LHCN-M2 (cell line): ENCODE measurements around the gene NFATC1. TPM values are rescaled to one million over a fixed set of nuclear protein-coding genes. Genes with fewer than 3 reads are reported as not detected.
"Not testable (repeated sequence)": the region's sequence is repeated elsewhere in the genome, so short reads cannot be mapped to it uniquely, and the experiment has no call there.

Source experiments
- DNase-seq: peaks from one replicate; pipeline ENCODE4 v3.0.0-alpha.2; 2012; ENCODE audit warnings: low read depth
- total RNA-seq: library from RNA; depleted of rRNA; stranded (reverse); fragments of >200 nt; gene quantifications from 2 replicates; pipeline ENCODE4 v1.2.3, GENCODE V29; 2014

Gene NFATC1
- total RNA-seq, 1 experiment from 2014 or later: 4.5 TPM

DNA sequence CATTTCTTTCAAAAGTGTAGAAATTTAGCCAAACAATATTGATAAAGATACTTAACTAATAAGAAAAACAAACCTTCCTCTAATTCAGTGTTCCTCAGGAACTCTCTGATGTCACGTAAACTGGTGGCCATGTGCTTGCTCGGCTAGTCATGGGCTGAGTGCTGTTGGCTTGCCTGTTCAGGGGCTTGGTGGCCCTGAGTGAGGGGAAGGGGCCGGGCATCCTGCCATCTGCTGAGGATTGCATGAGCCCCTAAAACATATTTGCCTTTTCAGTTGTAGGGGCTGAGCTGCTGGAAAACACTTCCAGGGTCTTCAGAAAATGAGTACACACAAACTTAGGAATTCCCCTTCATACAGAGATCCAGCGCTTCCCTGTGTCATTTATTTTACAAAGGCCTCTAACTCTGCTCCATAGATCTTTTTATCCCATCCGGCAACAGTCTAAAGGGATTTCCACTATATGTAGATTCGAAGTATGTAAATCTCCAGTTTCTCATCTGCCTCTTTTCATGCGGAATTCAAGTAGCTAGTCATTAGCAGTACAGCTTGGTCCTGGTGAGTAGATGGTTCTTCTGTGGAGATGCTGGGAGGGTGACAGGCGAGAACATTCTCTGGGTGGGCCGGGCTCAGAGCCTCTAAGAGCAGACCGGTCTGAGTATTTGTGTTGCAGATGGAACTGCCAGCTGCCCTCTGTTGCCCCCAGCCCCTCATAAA, 20.1 kb upstream of the NFATC1 start:
- DNase-seq: no peak

DNA sequence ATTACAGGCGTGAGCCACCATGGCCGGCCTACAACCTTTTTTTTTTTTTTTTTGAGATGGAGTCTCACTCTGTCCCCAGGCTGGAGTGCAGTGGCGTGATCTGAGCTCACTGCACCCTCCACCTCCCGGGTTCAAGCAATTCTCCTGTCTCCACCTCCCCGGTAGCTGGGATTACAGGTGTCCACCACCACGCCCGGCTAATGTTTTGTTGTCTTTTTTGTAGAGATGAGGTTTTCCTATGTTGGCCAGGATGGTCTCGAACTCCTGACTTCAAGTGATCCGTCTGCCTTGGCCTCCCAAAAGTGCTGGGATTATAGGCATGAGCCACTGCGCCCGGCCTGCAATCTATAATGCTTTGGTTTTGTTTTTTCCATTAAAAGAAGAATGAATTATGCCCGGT, 19.1 kb upstream of the NFATC1 start:
- DNase-seq: not testable (repeated sequence)

DNA sequence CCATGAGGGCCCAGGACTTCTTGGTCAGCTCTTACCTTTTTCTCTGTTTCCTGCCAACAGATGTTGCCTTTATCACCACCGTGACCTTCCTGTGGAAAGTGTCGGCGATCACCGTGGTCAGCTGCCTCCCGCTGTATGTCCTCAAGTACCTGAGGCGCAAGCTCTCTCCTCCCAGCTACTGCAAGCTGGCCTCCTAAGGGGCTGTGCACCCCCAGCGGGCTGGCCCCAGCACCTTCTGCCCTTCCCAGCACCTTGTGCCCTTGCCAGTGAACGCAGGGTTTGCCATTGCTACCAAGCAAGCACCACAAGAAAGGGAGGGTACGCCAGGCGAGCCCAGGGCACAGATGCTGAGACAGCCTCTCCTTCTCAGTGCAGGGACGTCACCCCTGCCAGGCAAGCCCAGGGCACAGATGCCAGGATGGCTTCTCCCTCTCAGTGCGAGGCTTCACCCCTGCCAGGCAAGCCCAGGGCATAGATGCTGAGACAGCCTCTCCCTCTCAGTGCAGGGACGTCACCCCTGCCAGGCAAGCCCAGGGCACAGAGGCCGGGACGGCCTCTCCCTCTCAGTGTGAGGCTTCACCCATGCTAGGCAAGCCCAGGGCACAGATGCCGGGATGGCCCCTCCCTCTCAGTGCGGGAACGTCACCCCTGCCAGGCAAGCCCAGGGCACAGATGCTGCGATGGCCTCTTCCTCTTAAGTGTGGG, 18.4 kb upstream of the NFATC1 start:
- no peak for DNase-seq

DNA sequence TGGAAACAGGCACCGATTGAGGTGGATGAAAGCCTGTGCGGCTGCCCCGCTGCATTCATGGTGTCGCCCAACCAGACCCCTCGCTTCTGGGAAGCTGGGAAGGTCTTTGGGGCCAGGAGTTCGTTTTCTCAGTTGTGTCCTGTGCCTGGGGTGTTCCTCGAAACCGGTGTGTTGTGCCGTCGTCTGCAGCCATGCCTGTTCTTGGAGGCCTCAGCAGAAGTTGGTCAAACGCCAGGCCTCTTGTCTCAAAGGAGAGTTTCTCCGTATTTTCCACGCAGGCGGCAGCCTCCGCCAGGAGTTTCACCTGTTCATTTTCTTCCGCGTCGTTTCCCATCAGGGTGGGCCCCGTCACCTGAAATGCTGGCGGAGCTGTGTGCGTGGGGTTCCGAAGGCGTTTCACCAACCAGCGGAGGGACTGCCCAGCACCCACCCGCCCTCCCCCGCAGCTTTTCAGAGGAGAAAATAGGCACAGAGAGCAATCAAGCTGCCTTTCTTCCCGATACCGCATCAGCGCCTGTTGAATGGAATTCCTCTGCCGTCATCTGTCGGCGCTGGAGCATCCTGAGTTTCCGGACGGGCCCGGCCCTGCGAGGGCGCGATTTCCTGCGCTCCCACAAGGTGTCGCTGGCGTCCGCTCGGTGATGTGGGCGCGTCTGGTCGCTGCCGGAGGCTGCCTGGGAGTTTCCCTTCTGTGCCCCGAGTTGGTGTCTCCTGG, 17.0 kb upstream of the NFATC1 start:
- DNase-seq: peak; percentile 60

DNA sequence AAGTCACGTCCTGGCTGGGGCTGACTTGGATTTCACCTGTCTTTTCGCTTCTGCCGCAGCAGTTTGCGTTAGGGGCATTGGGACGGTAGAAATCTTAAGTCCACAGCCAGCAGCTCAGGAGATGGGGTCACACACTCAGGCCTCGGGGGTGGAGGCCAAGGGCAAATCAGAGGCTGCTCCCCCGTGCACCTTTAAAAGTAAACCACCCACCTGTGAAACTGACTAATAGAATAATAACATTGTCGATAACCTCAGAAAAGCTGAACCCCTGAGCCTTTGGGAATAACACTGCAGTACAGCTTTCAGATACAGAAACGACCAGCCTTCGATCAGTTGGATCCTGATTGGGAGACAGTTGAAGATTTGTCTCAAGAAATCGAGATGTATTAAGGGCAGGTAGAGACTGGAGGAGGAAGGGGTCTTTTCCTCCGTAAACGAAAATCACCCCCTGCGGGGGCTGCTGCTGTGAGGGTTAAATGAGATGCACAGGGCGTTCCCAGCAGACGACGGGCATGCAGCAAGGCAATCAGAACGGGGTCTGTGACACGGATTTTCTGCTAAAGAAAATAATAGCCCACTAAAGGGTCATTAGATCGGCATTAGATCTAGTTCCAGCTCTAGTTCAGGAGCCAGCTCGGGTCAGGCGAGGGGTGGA, 16.4 kb upstream of the NFATC1 start:
- no peak for DNase-seq

DNA sequence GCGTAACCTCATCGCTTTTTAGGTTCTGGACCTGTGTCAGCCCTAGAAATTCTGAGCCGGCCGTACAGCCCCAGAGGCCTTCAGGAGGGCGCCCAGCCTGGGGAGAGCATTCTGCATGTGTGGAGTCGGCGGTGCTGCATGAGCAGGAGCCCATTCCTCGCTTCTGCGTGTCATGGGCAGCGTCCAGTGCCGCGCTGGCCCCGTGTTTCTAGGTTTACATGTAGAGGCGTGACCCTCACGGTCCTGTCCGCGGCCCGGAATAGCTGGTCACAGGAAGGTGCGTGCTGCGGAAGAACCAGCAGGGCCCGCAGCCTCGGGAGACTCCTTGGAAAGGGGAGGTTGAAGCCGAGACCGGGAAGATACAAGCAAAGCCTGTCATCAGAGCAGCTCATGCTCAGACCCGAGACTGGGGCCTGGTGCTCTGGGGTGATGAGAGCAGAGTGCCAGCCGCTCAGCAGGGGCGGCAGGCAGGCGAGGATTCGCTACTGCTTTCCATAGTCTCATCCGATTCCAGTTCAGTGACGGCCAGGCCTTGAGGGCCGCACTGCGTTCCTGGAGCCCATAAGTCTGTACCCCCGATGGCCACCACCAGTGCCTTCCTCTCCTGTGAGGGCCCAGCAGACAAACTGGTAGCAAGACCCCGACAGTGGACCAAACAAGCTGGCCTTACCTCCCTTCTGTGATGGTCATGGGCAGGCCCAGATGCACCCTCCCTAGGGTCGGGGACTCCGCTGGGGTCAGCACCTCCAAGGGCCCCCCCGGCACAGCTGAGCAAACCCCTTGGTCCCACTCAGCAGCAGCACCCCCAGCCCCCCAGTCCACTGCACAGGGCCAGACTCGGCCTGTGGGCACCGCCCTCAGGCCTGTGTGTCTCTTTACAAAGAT, 15.6 kb upstream of the NFATC1 start:
- no peak for DNase-seq

DNA sequence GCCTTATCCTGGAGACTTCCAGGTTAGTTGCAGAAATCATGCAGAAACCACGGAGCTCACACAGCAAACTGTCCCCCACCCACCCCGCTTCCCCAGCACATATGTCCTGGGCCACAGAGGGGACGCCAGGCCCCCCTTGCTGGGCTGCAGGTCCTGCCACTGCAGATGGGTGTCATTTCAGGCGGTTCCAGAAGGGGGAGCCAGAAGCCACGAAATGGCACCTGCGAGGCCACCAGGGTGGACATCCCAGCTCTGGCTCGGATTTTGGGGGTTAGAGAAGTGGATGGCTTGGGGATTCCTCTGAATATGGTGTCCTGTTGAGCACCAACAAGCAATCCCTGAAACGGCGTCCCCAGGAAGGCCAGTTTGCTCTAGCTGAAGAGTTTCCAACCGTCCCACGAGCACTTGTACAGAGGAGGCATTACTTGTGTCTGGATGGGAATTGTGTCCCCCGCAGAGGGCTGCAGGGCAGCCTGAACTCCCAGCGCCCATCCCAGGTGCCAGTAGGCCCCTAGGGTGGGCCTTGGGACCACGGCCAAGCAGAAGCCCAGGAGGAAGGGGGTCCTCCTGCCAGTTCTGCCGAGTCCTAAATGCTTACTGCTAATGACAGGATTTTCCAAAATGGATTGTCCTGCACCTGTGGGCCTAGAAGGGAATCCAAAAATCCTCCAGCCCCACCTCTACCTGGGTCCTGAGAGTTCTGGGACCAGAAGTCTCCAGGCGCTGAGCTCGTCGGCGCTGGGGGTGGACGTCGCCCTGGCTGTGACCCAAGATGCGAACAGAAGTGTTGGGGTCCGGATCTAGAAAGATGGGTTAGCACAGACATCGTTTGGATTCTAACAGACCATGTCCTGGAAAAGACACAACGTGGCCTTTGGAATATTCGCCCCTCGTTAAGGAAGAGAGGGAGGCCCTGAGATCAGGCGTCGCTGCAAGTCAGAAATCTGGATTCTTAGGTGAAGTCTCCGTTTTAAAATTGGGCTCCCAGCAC, 14.6 kb upstream of the NFATC1 start:
- peak; percentile 19 for DNase-seq

DNA sequence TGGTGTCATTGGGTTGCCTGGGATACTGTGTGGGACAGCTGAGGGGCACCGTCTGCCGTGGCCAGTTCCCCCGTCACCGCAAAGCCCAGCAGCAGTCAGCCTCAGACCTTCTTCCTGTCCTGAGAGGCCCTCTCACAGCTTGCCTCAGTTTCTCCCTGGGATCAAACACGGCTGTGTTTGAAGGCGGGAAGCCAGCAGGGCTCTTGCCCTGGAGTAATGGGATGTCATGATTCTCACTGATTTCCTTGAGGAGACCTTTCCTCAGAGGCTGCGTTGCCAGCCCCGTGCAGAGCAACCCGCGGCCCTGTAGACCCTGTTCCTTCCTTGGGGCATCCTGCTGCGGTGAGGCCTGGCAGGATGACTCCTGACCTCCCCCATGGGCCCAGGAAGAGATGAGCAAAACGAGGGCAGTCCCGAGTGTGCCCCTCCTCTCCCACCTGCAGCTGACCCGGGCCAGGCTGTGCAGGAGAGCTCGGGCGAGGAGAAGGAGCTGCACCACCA, 13.9 kb upstream of the NFATC1 start:
- no peak for DNase-seq

DNA sequence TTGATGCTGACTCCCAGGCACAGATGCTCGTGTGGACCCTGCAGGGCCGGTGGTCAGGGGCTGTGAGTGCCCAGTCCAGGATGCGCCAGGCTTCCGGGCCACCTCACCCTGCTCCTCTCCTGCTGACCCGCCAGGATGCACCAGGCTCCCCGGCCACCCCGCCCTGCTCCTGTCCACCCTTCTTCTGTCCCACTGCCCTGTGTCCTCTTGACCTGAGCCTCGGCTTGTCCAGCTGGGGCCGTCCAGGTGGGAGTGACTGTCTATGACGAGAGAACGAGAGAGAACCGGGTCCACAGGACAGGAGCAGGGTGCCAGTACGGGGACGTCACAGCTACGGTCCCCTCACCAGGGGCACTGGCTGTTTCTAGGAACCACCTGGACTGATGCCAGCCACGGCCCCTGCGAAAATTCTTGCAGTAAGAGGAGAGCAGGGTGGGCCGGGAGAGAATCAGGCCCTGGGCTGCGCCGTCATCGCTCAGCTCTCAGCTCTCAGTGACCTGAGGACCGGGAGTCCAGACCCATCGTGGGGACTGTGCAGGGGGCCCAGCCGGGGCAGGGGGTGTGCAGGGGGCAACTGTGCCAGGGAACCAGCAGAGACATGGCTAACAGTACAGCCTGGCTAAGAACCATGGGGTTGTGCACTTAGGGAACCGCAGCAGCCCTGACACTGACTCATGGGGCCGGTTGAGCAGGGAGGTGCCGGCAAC, 12.9 kb upstream of the NFATC1 start:
- no peak for DNase-seq

DNA sequence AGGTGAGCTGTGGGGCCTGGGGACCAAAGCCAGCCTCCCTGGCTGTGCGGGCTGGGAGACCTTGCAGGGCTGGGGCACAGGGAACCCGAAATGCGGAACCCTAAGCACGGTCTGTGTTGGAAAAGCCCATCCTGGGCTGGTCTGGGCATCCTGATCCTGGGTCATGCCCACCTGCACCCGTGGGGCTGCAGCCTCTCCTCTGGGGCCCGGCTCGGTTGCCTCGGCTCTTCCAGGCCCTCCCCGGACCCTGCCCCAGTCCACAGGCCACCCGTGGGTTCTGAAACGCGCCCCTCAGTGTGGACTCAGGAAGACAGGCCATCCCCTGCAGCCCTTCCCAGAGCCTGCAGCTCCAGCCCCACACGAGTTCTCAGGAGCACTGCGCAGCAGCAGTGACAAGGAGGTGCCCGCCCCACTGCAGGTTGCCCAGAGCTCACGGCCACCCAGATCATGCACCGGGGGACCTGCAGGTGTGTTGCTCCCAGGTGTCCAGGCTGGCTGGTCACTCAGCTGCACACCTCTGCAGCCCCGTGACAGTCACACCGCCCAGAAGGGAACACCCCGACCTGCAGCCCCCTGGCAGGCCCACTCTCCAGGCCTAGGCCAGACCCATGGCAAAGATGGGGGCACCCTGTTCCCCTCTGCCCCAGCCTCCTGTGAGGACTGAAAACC, 12.2 kb upstream of the NFATC1 start:
- DNase-seq: no peak

DNA sequence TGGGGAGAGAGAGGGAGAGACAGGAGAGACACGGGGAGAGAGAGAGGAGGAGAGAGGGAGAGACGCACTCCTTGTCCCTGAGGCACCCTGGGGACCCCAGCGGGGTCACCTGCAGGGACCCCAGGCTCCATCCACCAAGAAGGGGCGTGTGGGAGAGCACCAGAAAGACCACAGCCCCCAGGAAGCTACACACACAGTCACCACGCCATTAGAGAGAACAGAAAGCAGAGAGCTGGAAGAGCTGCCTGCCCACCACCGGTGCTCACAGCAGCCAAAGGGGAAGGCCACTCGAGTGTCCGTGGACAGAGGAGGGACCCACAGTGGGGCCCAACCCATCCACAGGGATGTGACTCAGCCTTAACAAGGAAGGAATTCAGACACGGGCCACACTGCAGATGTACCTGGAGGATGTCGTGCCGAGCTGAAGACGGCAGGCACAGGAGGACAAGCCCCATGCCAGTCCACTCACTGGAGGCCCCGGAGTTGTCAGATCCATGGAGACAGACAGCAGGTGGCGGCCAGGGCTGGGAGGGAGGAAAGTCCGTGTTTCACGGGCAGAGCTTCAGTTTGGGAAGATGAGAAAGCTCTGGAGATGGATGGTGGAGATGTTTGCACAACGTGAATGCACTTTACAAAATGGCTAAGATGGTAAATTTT, 11.5 kb upstream of the NFATC1 start:
- DNase-seq: no peak

DNA sequence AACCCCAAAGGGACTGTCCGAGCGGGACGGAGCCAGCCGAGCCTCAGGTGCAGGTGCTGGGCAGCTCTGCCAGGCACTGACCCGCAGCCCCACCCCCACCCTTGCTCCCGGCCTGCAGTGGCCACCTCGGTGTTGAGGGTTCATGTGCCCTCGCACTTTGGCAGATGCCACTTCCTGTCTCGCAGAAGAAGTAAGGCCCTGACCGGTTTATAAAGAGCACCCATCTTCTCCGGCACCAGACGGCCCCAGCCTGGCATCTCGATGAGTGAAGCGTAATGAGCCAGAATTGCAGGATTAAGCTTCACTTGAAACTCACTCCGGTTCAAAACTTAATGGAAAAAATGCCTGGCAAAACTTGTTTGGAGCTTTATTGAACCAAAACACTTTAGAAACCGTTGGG, 10.9 kb upstream of the NFATC1 start:
- DNase-seq: no peak

DNA sequence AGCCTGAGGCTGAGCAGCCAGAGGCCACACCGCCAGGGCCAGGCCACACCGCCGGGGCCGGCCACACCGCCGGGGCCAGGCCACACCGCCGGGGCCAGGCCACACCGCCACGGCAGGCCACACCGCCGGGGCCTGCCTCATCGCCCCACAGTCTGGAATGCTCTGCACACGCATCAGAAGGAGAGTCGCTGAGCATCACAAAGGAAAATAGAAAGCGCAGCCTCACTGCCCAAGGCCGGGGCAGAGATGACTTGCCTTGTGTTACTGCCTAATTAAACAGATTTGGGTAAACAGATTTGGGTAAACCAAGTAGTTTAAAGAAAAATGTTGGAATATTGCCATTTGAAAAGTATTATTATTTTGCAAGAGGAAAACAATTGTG, 10.4 kb upstream of the NFATC1 start:
- no peak for DNase-seq

DNA sequence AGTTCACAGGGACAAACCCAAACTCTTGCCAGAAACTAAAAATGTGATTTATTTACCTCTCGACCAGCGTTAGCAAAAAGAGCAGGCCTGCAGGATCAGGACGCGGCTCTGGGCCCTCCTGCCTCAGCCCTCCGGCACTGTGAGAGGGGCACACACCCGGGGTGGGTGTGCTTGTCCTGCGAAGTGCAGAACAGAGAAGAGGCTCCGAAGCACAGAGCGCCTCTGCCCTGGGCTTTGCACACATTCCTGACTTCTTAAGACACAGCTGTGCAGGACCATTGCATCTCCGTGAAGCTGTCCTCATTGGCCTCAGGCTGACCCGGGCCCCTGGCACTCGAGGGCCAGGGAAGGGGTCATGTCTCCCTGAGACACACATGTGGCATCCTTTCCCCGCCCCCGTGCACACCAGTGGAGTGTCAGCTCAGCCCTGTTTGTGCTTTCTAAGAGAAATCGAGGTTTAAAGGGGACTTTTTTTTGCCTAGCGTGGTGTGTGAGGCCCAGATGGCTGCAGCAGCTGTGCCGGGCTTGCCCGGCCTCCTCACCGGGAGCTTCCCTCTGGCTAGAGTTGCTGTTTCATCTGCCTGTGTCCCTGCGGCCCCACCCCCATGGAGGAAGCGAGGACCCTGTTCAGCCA, 9.9 kb upstream of the NFATC1 start:
- DNase-seq: no peak

DNA sequence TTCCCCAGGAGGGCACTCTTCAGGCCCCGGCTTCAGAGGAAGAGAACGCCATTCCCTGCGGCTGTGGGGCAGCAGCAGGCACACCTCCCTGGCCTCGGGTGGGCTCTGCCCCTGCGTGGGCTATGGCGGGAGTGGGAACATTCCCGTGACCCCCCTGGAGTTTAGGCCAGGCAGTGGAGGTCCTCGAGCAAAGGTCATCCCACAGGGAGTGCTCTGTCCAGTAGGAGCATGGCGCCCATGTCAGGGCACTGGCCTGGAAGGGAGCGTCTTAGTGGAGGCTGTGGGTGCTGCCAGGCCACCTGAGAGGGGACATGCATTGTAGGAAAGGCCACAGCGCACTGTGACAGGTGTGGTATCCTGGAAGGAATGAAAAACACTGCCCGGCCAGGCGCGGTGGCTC, 9.2 kb upstream of the NFATC1 start:
- no peak for DNase-seq

DNA sequence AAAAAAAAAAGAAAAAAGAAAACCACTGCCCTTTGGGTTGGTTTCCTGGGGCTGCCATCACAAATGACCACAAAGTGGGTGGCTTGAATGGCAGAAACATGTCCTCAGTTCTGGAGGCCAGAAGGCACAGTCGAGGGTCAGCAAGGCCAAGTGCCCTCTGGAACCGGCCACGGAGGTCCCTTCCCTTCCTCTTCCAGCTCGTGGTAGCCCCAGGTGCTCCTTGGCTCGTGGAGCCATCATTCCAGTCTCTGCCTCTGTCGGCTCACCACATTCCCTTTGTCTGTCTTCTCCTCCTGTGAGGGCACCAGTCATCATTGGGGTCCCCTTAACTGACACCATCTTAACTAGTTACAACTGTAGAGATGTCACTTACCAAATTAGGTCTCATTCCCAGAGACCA, 8.5 kb upstream of the NFATC1 start:
- DNase-seq: no peak

DNA sequence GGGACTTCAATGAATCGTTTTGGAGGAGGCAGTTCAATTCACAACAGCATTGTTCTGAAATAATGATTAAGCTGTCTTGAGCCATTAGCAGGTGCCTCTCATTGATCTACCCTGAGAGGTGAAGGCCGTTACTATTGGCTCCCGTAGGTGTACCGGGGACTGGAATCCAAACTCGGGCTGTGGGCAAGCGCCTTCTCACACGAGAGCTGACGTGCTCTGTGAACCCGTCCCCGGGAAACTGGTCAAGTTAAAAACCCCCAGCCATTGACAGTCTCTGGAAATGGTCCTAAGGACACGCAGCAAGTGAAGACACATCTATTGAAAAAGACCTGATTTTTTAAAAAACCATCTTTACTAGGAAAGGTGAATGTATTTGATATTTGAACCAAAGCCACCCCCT, 8.1 kb upstream of the NFATC1 start:
- no peak for DNase-seq

DNA sequence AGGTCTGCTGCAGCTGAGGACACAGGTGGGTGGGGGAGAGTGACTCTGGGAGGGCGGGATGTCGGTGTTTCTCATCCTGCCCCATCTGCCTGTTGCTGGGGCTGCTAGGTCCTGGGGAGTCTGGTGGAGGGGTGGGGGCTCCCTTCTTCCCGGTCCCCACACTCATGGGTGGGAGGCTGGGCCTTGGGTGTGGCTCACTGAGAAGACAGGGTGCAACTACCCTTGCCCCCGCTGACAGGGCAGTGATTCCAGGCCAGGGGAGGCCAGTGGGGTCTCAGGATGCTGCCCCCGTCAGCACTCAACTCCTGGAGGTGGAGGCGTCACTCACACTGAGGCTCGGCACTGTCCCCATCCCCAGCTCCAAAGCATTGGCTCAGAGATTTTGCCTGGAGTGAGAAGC, 7.7 kb upstream of the NFATC1 start:
- no peak for DNase-seq
